GM18505 (cell line): ENCODE results near the gene RSAD2.

ENCODE experiments used
- ATAC-seq: cut with Tn5 transposase; IDR thresholded peaks from one replicate; pipeline ENCODE4 v1.9.1; 2021; ENCODE audit not compliant: unreplicated experiment
- POLR2A ChIP-seq: IDR thresholded peaks from 4 replicates; pipeline ENCODE4 v1.6.1; 2011; ENCODE audit warnings: borderline replicate concordance; ENCODE audit not compliant: insufficient read depth, insufficient read length; ENCODE audit errors: extremely low read depth

Gene RSAD2

DNA sequence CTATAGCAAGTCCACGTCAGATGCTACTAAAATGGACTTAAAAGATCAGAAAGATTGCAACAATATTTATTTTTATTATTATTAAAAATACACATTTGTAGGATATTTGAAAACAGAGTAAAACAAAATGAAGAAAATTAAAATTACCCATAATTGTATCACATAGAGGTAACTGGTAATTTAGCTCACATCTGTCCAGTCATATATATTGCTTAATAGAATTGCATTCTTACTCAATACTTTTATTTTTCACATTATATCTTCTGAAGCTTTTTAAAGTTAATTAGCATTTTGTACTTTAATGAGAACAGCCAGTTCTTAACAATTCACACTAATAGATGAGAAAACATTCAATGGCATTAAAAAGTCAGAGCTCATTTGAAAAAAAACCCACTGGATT, 28.1 kb downstream of the RSAD2 start:
- no peak for TF ChIP-seq POLR2A
- ATAC-seq: no peak

DNA sequence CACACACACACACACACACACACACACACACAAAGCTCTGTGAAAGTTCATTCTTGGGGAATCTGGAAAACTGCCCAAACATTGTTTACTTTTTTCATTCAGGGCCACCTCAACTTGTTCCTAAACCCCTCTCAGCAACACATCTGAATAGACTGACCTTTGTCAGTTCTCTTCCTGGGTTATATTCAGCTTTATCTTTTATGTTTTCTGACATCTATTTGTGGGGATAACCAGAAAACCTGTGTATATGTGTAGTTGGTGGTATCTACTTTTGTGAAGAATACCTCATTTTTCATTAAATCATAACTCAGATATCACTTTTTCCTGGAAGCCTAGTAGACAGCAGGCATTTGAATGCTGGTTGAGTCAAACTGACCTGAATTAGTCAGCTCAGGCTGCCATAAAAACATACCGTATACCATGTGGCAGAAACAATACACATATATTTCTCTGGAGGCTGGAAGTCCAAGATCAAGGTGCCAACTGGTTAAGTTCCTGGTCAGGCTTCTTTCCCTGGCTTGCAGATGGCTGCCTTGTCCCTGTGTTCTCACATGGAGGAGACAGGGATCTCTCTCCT, 28.7 kb downstream of the RSAD2 start:
- TF ChIP-seq POLR2A: no peak
- ATAC-seq: no peak

DNA sequence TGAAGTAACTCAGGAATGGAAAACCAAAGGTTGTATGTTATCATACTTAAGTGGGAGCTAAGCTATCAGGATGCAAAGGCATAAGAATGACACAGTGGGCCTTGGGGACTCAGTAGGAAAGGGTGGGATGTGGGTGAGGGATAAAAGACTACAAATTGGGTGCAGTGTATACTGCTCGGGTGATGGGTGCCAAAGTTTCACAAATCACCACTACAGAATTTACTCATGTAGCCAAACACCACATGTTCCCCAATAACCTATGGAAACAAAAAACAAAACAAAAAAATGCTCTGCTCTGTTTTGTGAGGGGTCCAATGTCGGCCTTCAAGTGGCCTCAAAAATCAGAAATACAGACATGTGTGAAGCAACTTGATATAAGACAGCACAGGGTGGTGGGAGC, 30.7 kb downstream of the RSAD2 start:
- TF ChIP-seq POLR2A: no peak
- no peak for ATAC-seq

DNA sequence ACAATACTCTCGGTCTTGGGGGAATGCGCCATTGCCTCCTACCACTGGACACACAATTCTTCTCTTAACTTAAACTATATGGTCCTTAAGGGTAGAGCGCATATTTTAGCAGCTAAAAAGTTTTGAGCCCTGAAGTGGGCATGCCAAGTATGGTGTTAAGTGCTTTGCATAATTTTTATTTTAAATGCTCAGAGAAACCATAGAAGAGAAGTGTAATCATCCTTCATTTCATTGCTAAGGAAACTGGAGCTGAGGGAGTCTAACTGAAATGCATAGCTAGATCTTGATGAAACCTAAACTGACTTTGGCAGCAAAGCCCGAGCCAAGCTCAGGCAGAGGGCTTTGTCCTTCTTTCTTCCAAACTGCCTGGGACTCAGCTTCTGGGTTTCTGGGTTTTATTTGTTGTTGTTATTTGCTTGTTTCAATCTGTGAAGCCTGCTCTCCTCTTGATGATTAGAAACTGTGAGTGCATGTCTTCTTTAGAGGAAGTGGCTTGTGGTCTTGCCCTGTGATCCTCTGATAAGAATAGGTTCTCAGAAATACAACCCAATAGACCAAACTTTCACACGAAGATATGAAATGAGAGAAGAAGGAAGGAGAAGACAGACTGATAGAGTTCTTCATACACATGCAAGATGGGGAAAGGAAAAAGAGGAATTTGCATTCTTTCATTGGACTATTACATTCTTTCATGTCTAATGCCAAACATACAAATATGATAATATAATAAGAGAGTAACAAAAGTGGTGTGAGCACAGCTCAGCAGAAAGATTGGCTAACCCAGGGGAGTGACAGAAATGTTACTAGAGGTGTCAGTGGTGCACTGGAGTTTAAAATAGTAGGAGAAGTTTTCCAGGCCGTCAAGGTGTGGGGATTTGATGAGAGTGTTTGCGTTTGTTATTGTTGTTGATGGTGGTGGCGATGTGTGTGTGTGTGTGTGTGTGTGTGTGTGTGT, 32.1 kb downstream of the RSAD2 start:
- ATAC-seq: peak; percentile 97
- TF ChIP-seq POLR2A: no peak

DNA sequence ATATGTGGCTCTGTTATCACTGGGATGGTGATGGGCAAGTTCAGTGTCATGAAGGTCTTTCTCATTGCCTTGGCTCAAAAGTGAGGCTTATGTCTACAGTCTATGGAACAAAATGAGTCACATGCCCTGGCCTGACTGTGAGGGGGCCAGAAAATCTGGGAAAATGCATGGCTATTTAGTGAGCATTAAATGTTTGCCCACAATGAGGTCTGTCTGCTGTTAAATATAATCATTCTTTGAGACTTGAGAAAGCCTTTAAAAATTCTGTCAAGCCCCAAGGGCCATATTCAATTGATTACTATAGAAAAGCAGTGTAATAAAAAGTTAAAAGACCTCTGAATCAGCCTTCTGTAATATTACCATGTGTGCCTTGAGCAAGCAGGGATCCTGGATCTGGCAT, 34.1 kb downstream of the RSAD2 start:
- ATAC-seq: no peak
- no peak for TF ChIP-seq POLR2A

DNA sequence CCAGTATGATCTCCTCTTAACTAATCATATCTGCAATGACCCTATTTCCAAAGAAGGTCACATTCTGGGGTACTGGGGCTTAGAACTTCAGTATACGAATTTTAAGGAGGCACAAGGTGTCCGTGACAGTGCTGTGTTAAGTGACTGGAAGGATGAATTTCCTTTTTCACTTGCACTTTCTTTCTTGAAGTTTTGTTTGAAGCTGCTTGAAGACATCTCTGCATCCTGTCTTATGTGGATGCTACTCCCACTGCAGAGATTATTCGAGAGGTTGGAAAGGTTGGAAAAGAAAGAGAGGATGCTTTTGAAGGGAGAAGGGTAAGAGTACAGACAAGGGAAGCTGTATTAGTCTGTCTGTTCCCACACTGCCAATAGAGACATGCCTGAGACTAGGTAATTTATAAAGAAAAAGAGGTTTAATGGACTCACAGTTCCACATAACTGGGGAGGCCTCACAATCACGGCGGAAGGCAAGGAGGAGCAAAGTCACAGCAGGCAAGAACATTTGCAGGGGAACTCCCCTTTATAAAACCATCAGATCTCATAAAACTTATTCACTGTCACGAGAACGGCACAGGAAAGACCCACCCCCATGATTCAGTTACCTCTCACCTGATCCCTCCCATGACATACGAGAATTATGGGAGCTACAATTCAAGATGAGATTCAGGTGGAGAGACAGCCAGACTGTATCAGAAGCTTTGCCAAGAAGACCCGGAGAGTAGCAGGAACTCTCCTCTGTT, 36.0 kb downstream of the RSAD2 start:
- TF ChIP-seq POLR2A: no peak
- ATAC-seq: no peak

DNA sequence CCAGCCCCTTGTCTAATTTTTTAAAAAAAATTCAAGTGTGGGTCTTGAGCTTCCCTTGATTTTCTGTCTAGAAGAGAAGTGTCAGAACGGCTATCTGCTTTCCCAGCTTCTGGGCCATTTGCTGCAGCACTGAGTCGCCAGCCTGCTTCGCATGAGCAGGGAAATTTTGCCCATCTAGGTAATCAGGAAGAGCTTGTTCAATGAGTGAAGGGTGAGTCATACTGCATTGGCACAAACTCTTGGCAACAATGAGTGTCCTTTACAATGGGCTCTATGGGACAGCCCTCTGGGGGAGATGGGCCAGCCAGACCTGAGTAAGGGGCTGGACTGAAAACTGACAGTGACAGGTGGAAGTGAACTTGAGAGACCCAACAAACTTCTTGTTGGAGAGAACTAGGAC, 37.3 kb downstream of the RSAD2 start:
- no peak for ATAC-seq
- TF ChIP-seq POLR2A: no peak

DNA sequence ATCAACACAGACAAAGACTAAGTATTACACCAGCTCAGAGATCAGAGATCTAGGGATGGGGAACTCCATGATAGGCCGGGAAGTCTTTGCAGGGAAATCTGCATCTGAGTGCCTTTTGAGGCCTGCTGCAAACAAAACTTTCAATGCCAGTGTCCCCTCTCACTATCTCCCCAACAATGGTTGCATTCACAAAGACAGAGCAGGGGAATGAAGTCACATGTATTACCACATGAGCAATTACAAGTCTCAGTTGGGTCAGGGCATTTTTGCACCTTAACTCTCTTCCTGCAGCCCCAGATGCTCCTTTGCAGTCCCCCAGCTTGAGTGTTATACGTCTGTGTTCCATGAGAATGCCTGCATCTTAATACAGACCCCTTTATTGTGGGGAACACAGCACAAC, 37.8 kb downstream of the RSAD2 start:
- TF ChIP-seq POLR2A: no peak
- no peak for ATAC-seq

DNA sequence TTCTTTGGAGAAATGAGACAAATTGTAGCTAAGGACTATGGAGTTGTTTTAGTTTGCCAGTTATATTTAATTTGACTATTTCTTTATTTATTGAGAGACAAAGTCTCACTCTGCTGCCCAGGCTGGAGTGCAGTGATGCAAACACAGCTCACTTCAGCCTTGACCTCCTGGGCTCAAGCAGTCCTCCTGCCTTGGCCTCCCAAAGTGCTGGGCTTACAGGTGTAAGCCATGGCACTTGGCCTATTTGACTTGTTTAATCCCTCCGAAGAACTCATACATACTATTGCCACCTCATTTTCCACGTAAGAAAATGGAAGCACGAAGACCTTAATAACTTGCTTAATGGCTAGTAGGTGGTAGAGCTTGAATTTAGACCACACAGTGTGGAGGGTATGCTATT, 38.6 kb downstream of the RSAD2 start:
- TF ChIP-seq POLR2A: no peak
- no peak for ATAC-seq

DNA sequence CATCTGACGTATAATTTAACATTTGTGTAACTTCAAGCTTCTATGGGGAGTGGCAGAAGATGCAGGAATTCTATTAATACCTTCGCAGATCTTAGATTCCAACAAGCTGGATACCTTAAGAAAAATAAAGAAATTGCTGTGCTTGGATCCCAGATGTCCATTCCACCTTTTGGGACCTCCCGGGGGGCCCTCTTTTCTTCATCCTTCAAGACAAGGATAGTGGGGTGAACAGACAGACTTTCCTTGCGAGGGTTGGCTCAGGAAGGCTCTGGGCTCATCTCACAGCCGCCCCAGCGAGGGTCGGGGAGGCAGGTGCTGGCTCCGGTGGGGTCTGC, 39.1 kb downstream of the RSAD2 start:
- TF ChIP-seq POLR2A: no peak
- ATAC-seq: no peak

DNA sequence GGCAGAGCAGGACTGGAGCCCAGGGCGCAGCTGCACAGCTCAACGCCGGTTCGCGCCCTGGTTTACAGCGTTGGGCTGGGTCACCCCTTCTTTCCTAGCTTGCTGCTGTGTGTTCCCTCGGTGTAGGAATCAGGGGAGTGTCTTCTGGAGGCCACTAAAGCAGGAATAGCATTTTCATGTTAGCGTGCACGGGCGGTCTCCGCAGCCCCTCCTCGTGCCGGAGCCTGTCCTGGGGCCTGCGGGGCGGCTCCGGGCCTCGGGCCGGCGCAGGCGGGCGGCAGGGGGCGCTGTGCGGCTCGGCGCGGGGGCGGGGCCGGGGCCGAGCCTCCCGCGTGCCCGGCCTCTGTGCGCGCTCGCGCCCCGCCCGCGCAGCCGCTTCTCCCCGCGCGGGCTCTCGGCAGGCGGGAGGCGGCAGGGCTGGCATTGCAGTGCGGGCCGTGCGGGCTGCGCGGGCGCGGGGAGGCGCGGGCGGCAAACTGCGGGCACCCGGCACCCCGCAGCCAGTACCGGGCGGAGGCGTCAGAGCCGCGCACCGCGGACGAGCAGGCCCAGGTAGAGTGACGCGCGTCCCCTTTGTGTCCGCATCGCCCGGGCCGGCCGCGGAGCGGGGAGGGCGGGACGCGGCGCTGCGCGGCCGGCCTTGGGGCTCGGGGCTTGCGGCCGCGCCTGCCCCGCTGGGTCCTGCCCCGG, 39.6 kb downstream of the RSAD2 start, which contains the start of gene RNF144A:
Gene RNF144A (plus strand): TSS at position 342 of the 690 bp plus-strand sequence. CDS start 79,515 bp downstream, outside the sequence.
- no peak for TF ChIP-seq POLR2A
- ATAC-seq: peak; percentile 87

DNA sequence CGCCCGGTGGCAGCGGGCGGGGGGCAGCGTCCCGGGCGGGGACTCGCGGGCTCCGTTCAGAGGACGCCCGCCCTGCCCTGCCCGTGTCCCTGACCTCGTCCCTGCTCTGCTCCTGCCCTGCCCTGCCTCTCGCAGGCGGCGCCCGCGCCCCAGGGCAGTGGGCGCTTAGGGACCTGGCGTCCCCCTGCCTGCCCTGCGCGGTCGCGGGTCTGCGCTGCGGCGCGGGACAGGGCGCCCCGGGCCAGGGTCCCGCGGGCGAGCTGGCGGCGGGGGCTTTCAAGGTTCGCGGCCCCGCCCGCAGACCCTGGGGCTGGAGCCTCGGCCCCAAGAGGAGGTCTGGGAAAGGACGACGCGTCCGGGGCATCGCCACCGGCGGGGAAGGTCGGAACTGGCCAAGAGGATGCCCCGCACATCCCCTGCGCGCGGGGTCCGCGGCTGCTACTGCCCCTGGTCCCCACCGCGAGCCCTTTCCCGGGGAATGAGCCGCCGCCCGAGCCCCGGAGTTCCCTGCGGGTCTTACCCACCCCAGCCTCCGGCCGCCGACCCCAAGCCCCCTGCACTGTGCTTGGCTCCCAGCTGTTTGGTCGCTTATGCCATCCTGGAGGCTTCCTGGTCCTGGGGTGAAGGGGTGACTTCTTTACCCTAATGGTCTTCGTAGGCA, 40.3 kb downstream of the RSAD2 start:
- TF ChIP-seq POLR2A: no peak
- peak; percentile 8 for ATAC-seq
